SK-N-SH (cell line): ENCODE measurements around the gene EFCC1.
"Not testable (repeated sequence)": the region's sequence is repeated elsewhere in the genome, so short reads cannot be mapped to it uniquely, and the experiment has no call there.

Experiments used
- ELF1 ChIP-seq: IDR thresholded peaks from 2 replicates; pipeline ENCODE4 v1.4.0; 2012
- EP300 ChIP-seq, 2 experiments: IDR thresholded peaks; 2 replicates each; pipeline versions ENCODE4 v1.4.0 to v1.6.1; 2012; ENCODE audit warnings: borderline replicate concordance in 1 of 2, low read depth in 1 of 2, low read length in 1 of 2
- EZH2phosphoT487 ChIP-seq: fragments of 200-600 bp; sonication (generic); IDR thresholded peaks from 2 replicates; pipeline ENCODE4 v1.6.1; 2017; ENCODE audit warnings: low read depth, mixed run types, mild to moderate bottlenecking, antibody characterized with exemption, moderate library complexity, borderline replicate concordance
- FOXJ3 ChIP-seq: sonication (generic); formaldehyde crosslinking; IDR thresholded peaks from 2 replicates; pipeline ENCODE4 v1.5.1; 2020; ENCODE audit warnings: mild to moderate bottlenecking, missing genetic modification reagents
- GABPA ChIP-seq: IDR thresholded peaks from 2 replicates; pipeline ENCODE4 v1.4.0; 2012; ENCODE audit warnings: low read depth, mild to moderate bottlenecking
- JUND ChIP-seq: IDR thresholded peaks from 2 replicates; pipeline ENCODE4 v1.4.0; 2012
- MXI1 ChIP-seq: IDR thresholded peaks from 2 replicates; pipeline ENCODE4 v1.6.1; 2012; ENCODE audit warnings: mild to moderate bottlenecking, low read depth, low read length, improper control_type of control experiment
- NRF1 ChIP-seq: IDR thresholded peaks from 2 replicates; pipeline ENCODE4 v1.6.1; 2012; ENCODE audit warnings: low read depth, mild to moderate bottlenecking, low read length
- RFX5 ChIP-seq: IDR thresholded peaks from 2 replicates; pipeline ENCODE4 v1.6.1; 2012; ENCODE audit warnings: mild to moderate bottlenecking, improper control_type of control experiment, low read length
- SIN3A ChIP-seq: IDR thresholded peaks from 2 replicates; pipeline ENCODE4 v1.6.1; 2012; ENCODE audit warnings: low read depth, mild to moderate bottlenecking, low read length, moderate library complexity, borderline replicate concordance
- TF ChIP-seq, protein P1 (sequence below): fragments of 200-600 bp; sonication (generic); IDR thresholded peaks from 2 replicates; pipeline ENCODE4 v1.6.1; 2017; ENCODE audit warnings: antibody characterized with exemption, mild to moderate bottlenecking, moderate library complexity
- TF ChIP-seq, protein P2 (sequence below): IDR thresholded peaks from 2 replicates; pipeline ENCODE4 v1.4.0; 2012; ENCODE audit warnings: low read depth
- TF ChIP-seq, protein P3 (sequence below): IDR thresholded peaks from 2 replicates; pipeline ENCODE4 v1.6.1; 2012; ENCODE audit warnings: mild to moderate bottlenecking, low read depth, low read length, moderate library complexity
- TF ChIP-seq, protein P4 (sequence below): fragments of 150-350 bp; IDR thresholded peaks from 2 replicates; pipeline ENCODE4 v1.6.1; 2017; ENCODE audit warnings: antibody characterized with exemption, low read length, low read depth, borderline replicate concordance

DNA sequence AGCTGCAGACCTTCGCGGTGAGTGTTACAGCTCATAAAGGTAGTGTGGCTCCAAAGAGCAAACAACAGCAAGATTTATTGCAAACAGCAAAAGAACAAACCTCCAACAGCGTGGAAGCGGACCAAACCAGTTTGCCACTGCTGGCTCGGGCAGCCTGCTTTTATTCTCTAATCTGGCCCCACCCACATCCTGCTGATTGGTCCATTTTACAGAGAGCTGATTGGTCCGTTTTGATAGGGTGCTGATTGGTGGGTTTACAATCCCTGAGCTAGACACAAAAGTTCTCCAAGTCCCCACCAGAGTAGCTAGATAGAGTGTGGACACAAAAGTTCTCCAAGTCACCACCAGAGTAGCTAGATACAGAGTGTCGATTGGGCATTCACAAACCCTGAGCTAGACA lies 66.6 kb downstream of the EFCC1 start:
- TF ChIP-seq ELF1; NRF1; MXI1; JUND; GABPA; EZH2phosphoT487; FOXJ3 (CRISPR knock-in tag); SIN3A; RFX5; EP300 (IDR thresholded peaks at IDR 0.05; ENCODE audit: borderline replicate concordance in 1 of 2, low read depth in 1 of 2, low read length in 1 of 2): not testable (repeated sequence)
- TF ChIP-seq, protein P1, sequence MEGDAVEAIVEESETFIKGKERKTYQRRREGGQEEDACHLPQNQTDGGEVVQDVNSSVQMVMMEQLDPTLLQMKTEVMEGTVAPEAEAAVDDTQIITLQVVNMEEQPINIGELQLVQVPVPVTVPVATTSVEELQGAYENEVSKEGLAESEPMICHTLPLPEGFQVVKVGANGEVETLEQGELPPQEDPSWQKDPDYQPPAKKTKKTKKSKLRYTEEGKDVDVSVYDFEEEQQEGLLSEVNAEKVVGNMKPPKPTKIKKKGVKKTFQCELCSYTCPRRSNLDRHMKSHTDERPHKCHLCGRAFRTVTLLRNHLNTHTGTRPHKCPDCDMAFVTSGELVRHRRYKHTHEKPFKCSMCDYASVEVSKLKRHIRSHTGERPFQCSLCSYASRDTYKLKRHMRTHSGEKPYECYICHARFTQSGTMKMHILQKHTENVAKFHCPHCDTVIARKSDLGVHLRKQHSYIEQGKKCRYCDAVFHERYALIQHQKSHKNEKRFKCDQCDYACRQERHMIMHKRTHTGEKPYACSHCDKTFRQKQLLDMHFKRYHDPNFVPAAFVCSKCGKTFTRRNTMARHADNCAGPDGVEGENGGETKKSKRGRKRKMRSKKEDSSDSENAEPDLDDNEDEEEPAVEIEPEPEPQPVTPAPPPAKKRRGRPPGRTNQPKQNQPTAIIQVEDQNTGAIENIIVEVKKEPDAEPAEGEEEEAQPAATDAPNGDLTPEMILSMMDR: not testable (repeated sequence)
- TF ChIP-seq, protein P2, sequence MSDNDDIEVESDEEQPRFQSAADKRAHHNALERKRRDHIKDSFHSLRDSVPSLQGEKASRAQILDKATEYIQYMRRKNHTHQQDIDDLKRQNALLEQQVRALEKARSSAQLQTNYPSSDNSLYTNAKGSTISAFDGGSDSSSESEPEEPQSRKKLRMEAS: not testable (repeated sequence)
- TF ChIP-seq, protein P3, sequence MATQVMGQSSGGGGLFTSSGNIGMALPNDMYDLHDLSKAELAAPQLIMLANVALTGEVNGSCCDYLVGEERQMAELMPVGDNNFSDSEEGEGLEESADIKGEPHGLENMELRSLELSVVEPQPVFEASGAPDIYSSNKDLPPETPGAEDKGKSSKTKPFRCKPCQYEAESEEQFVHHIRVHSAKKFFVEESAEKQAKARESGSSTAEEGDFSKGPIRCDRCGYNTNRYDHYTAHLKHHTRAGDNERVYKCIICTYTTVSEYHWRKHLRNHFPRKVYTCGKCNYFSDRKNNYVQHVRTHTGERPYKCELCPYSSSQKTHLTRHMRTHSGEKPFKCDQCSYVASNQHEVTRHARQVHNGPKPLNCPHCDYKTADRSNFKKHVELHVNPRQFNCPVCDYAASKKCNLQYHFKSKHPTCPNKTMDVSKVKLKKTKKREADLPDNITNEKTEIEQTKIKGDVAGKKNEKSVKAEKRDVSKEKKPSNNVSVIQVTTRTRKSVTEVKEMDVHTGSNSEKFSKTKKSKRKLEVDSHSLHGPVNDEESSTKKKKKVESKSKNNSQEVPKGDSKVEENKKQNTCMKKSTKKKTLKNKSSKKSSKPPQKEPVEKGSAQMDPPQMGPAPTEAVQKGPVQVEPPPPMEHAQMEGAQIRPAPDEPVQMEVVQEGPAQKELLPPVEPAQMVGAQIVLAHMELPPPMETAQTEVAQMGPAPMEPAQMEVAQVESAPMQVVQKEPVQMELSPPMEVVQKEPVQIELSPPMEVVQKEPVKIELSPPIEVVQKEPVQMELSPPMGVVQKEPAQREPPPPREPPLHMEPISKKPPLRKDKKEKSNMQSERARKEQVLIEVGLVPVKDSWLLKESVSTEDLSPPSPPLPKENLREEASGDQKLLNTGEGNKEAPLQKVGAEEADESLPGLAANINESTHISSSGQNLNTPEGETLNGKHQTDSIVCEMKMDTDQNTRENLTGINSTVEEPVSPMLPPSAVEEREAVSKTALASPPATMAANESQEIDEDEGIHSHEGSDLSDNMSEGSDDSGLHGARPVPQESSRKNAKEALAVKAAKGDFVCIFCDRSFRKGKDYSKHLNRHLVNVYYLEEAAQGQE: not testable (repeated sequence)
- TF ChIP-seq, protein P4, sequence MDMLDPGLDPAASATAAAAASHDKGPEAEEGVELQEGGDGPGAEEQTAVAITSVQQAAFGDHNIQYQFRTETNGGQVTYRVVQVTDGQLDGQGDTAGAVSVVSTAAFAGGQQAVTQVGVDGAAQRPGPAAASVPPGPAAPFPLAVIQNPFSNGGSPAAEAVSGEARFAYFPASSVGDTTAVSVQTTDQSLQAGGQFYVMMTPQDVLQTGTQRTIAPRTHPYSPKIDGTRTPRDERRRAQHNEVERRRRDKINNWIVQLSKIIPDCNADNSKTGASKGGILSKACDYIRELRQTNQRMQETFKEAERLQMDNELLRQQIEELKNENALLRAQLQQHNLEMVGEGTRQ: not testable (repeated sequence)
